Mesothelial cell of epicardium (in vitro differentiated cells): ENCODE results near the gene RNLS. TPM values are rescaled to one million over a fixed set of nuclear protein-coding genes. Genes with fewer than 3 reads are reported as not detected.
A peak's percentile ranks its signal among the peaks of the same experiment; 100 is the strongest.

Experiments used
- DNase-seq, 2 experiments: peaks; one replicate each; pipeline ENCODE4 v3.0.0; 2021; ENCODE audit warnings: low spot score in 2 of 2; ENCODE audit not compliant: unreplicated experiment in 2 of 2
- H3K27ac Mint-ChIP-seq: 2 replicates; pipeline ENCODE4 v1.8.0; 2021; ENCODE audit warnings: mixed read lengths
- H3K27me3 Mint-ChIP-seq: 2 replicates; pipeline ENCODE4 v1.8.0; 2021; ENCODE audit warnings: low read depth, mixed read lengths
- H3K36me3 Mint-ChIP-seq: 2 replicates; pipeline ENCODE4 v1.8.0; 2021; ENCODE audit warnings: mixed read lengths
- H3K4me1 Mint-ChIP-seq: 2 replicates; pipeline ENCODE4 v1.8.0; 2021; ENCODE audit warnings: mixed read lengths
- H3K4me3 Mint-ChIP-seq: 2 replicates; pipeline ENCODE4 v1.8.0; 2021; ENCODE audit warnings: mild to moderate bottlenecking, moderate library complexity, mixed read lengths
- H3K9me3 Mint-ChIP-seq: 2 replicates; pipeline ENCODE4 v1.8.0; 2021; ENCODE audit warnings: mixed read lengths
- CTCF ChIP-seq: fragments of 200-600 bp; sonication (generic); IDR thresholded peaks from one replicate; pipeline ENCODE4 v1.5.0; 2021; ENCODE audit warnings: antibody characterized with exemption; ENCODE audit not compliant: unreplicated experiment
- total RNA-seq: library from RNA; stranded (reverse); gene quantifications from 3 replicates; pipeline ENCODE4 v1.2.1, GENCODE V29; 2021

Gene RNLS
- total RNA-seq, 1 donor from 2014 or later = 9.4 TPM

DNA sequence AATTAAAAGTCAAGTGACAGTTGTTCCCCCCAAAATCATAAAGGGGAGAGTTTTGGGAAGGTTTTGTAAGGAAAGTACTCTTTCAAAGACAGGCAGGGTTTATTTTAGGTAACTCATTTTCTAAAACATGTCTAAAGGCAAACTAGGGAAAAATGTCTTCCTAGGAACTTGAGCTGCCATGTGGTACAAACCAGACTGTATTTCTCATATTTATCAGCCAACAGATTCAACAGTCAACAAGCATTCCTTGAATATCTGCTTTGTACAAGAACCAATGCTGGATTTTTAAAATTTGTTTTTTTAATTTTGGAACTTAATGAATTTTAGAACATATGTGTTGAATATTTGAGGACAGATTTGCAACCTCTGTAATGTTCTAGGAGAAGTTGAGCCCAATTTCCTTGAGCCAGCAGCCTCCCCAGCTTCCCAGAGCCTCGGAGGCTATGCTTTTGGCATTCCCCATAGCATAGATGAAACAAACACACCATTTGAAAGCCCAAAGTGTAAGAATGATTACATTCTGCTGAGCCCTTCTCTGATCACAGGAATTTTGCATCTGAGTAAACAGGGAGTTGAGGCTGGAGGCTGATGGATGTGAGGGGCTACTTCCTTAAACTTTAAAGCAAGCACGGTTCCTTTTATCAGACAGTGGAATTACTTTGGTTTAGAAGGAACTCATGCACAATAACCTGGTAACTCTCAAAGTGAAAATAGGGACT is 345.1 kb downstream of the RNLS start:
- TF ChIP-seq CTCF = no peak
- Mint-ChIP-seq H3K27me3 (no peaks in the 10 kb centered on the region), H3K36me3 (no peaks in the 10 kb centered on the region), H3K4me1 (peaks cover 24% of the 10 kb centered on the region), H3K4me3 (no peak overlapping the region), H3K9me3 (no peaks in the 10 kb centered on the region), H3K27ac (peak overlapping the region; percentile 54)
- DNase-seq = no peak

DNA sequence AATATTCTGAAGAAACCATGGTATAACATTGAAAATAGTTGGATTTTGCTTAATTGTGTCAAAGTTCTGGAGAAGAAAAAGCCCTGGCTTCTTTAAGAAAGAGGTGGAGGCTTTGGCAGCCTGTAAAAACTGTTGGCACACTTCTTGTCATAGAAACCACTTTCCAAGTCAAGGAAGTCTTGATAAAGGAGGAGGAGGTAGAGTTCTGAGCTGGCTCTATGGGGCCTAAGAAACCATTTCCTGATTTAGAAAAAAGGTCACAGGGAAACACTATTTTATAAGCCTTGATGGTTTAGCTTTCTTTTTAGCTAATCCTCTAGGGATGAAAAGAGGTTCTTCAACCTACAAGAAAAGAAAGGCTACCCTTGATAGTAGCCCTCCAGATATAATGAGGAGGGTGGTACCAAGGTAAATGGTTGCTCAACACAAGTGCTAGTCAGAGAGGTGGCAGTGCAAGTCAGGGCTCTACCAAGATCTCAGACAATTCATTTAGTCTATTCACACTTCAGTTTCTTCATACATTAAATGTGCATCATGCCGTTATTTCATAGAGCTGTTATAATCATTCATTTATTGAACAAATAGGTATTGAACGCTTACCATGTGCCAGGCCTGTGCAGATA is 346.9 kb downstream of the RNLS start:
- H3K4me3 Mint-ChIP-seq = no peak overlapping the region
- H3K4me1 Mint-ChIP-seq = peaks cover 28% of the 10 kb centered on the region
- no peak for DNase-seq
- TF ChIP-seq CTCF = no peak
- no peaks in the 10 kb centered on the region for H3K9me3 Mint-ChIP-seq
- no peak overlapping the region for H3K27ac Mint-ChIP-seq
- no peaks in the 10 kb centered on the region for H3K36me3 Mint-ChIP-seq
- H3K27me3 Mint-ChIP-seq = no peaks in the 10 kb centered on the region

- Mint-ChIP-seq H3K36me3 (no peaks in the 10 kb centered on the region), H3K4me1 (peaks cover 25% of the 10 kb centered on the region), H3K27ac (no peak overlapping the region), H3K4me3 (no peak overlapping the region), H3K27me3 (no peaks in the 10 kb centered on the region), H3K9me3 (peaks cover 10% of the 10 kb centered on the region)
- no peak for TF ChIP-seq CTCF
- DNase-seq = no peak
These were observed 348.8 kb downstream of the RNLS start for GRCh38 chr10:88234297-88234696.

DNA sequence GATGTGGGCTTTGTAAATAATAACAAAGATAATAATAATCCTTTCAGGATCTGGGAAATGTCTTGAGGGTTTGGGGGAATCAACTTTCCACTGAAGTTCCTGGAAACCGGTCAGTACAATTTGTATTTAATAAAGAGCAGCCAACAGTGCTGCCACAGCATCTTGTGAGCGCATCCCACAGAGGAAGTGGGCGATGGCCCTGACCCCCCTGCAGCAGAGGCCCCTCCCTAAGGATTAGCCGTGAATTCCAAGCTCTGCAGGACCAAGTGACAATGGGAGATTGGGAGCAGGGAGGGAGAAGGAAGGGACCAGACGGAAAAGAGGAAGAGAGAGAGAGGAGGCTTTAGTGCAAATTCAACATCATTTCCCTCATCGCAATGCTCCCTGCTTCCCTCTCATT is 349.2 kb downstream of the RNLS start:
- peaks cover 23% of the 10 kb centered on the region for H3K4me1 Mint-ChIP-seq
- no peaks in the 10 kb centered on the region for H3K36me3 Mint-ChIP-seq
- no peaks in the 10 kb centered on the region for H3K27me3 Mint-ChIP-seq
- H3K9me3 Mint-ChIP-seq = peaks cover 10% of the 10 kb centered on the region
- no peak for TF ChIP-seq CTCF
- H3K27ac Mint-ChIP-seq = peak overlapping the region; percentile 82
- no peak overlapping the region for H3K4me3 Mint-ChIP-seq
- no peak for DNase-seq

DNA sequence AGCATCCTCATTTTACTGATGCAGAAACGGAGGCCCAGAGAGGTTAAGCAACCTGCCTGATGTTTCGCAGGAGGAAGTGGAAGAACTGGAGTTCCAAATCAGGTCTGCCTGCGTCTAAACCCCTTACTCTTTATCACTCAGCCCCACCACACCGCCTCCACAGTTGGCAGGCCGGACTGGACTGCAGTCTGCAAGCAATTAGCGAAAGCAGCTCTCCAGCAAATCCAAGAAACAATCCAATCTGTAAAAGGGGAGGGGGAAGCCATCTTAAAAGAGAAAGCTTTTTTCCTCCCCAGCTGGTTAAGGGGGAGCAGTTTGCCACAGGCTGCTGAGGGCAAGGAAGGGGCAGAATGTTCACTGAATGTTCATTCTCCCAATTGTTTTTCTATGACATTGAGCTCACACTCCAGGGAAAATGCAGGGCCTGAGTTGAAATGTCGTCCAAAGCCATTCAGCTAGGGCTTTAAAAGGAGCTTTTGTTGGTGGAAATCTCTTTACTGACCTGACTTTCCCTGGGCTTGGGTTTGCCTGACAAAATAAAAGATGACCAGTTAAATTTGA is 350.1 kb downstream of the RNLS start:
- peaks cover 18% of the 10 kb centered on the region for H3K4me1 Mint-ChIP-seq
- H3K9me3 Mint-ChIP-seq = peaks cover 10% of the 10 kb centered on the region
- no peaks in the 10 kb centered on the region for H3K36me3 Mint-ChIP-seq
- TF ChIP-seq CTCF = no peak
- H3K27me3 Mint-ChIP-seq = no peaks in the 10 kb centered on the region
- H3K4me3 Mint-ChIP-seq = no peak overlapping the region
- DNase-seq = no peak
- no peak overlapping the region for H3K27ac Mint-ChIP-seq
